NB4 (cell line): Measurements from ENCODE around the gene CROT.

Source experiments
- CTCF ChIP-seq: IDR thresholded peaks from one replicate; pipeline ENCODE4 v1.5.1; 2012; ENCODE audit warnings: low read depth, low read length
- MAX ChIP-seq: IDR thresholded peaks from 2 replicates; pipeline ENCODE4 v1.6.1; 2011; ENCODE audit warnings: low read depth, low read length
- POLR2A ChIP-seq: IDR thresholded peaks from 2 replicates; pipeline ENCODE4 v1.6.1; 2011; ENCODE audit warnings: mild to moderate bottlenecking; ENCODE audit not compliant: insufficient read length; ENCODE audit errors: extremely low read depth

- no peak for TF ChIP-seq CTCF
- TF ChIP-seq POLR2A = no peak
- TF ChIP-seq MAX = no peak
Measured at GRCh38 chr7:87427288-87427687, 81.8 kb downstream of the CROT start.
